HepG2 (cell line): ENCODE measurements around the gene DCTN3. TPM values are rescaled to one million over a fixed set of nuclear protein-coding genes. Genes with fewer than 3 reads are reported as not detected.

ENCODE experiments used
- ATF4 ChIP-seq, 2 experiments: fragments of 450-650 bp in 1 of 2; sonication (generic) in 1 of 2; formaldehyde crosslinking; IDR thresholded peaks; 2 replicates each; pipeline versions ENCODE4 v1.5.0 to v1.8.0; 2020 to 2022; ENCODE audit warnings: mild to moderate bottlenecking in 1 of 2, missing genetic modification reagents in 1 of 2
- BRCA1 ChIP-seq: sonication (generic); formaldehyde crosslinking; IDR thresholded peaks from 2 replicates; pipeline ENCODE4 v1.4.0; 2020; ENCODE audit warnings: missing genetic modification reagents
- CC2D1A ChIP-seq: sonication (generic); formaldehyde crosslinking; IDR thresholded peaks from 2 replicates; pipeline ENCODE4 v1.8.1; 2023; ENCODE audit warnings: mild to moderate bottlenecking, missing genetic modification reagents
- GTF3A ChIP-seq: sonication (generic); formaldehyde crosslinking; conservative IDR thresholded peaks from 2 replicates; pipeline ENCODE4 v1.4.0; 2020; ENCODE audit warnings: mild to moderate bottlenecking, missing genetic modification reagents
- KLF12 ChIP-seq: sonication (generic); formaldehyde crosslinking; IDR thresholded peaks from 2 replicates; pipeline ENCODE4 v1.4.0; 2020; ENCODE audit warnings: missing genetic modification reagents, borderline replicate concordance
- PREB ChIP-seq: sonication (generic); formaldehyde crosslinking; IDR thresholded peaks from 2 replicates; pipeline ENCODE4 v1.4.0; 2020; ENCODE audit warnings: missing genetic modification reagents
- PTBP1 ChIP-seq: fragments of 200-400 bp; formaldehyde crosslinking; IDR thresholded peaks from 2 replicates; pipeline ENCODE4 v1.6.1; 2018; ENCODE audit warnings: low read length, low read depth; ENCODE audit not compliant: poor library complexity, severe bottlenecking
- RERE ChIP-seq: IDR thresholded peaks from 2 replicates; pipeline ENCODE4 v1.6.1; 2016; ENCODE audit warnings: low read depth, missing genetic modification reagents, missing compliant biosample characterization
- SAFB2 ChIP-seq: sonication (generic); formaldehyde crosslinking; IDR thresholded peaks from 2 replicates; pipeline ENCODE4 v1.5.1; 2020; ENCODE audit warnings: missing genetic modification reagents, low read depth, mild to moderate bottlenecking, borderline replicate concordance
- ZKSCAN1 ChIP-seq: fragments of 150-350 bp; IDR thresholded peaks from 2 replicates; pipeline ENCODE4 v1.6.1; 2014; ENCODE audit warnings: low read length
- ZNF18 ChIP-seq: sonication (generic); formaldehyde crosslinking; IDR thresholded peaks from 2 replicates; pipeline ENCODE4 v1.8.0; 2022; ENCODE audit warnings: mild to moderate bottlenecking, missing genetic modification reagents; ENCODE audit not compliant: insufficient replicate concordance
- ZNF280D ChIP-seq: sonication (generic); formaldehyde crosslinking; IDR thresholded peaks from 2 replicates; pipeline ENCODE4 v1.5.1; 2020; ENCODE audit warnings: mild to moderate bottlenecking, missing genetic modification reagents
- ZNF530 ChIP-seq: sonication (generic); formaldehyde crosslinking; IDR thresholded peaks from 2 replicates; pipeline ENCODE4 v1.5.0; 2020; ENCODE audit warnings: low read depth, mild to moderate bottlenecking, missing genetic modification reagents
- ZNF572 ChIP-seq: sonication (generic); formaldehyde crosslinking; IDR thresholded peaks from 2 replicates; pipeline ENCODE4 v1.5.1; 2020; ENCODE audit warnings: mild to moderate bottlenecking, missing genetic modification reagents
- ZNF615 ChIP-seq: sonication (generic); formaldehyde crosslinking; IDR thresholded peaks from 2 replicates; pipeline ENCODE4 v1.5.0; 2020; ENCODE audit warnings: mild to moderate bottlenecking, missing genetic modification reagents, borderline replicate concordance
- polyA plus RNA-seq, 8 experiments: library from polyadenylated mRNA; depleted of rRNA in 3 of 8; stranded (reverse) in 7 of 8; unstranded in 1 of 8; fragments of >200 nt; fragmentation: Illumina TruSeq in 4 of 8; extraction: Trizol in 4 of 8; gene quantifications; 2 replicates each; pipeline versions ENCODE4 v1.2.1 to v1.2.3, GENCODE V29; 2011 to 2016; ENCODE audit warnings: low read depth in 4 of 8, missing spikeins in 1 of 8, mixed read lengths in 1 of 8; ENCODE audit not compliant: insufficient read depth in 1 of 8
- total RNA-seq, 5 experiments: library from RNA; depleted of rRNA; stranded (reverse); fragments of >200 nt; fragmentation: Illumina TruSeq; extraction: Trizol; gene quantifications; 2 replicates each; pipeline ENCODE4 v1.2.3, GENCODE V29; 2016; ENCODE audit warnings: low read depth in 1 of 5

DCTN3 gene
- total and polyA plus RNA-seq, 2 of the 13 experiments (the other 11 are each of a cell fraction or from before 2014, with no cell fraction given), result 27.4 to 34.5 TPM

- TF ChIP-seq ZNF615, result no peak
- TF ChIP-seq CC2D1A (CRISPR knock-in tag), result no peak
- no peak; the same call in 1 of the 2 replicates for TF ChIP-seq ZNF572 (CRISPR knock-in tag)
- 0 out of 4 replicates have a peak, but pooled peaks of 1 of the 2 experiments have one; percentile 4 for TF ChIP-seq ATF4 (CRISPR knock-in tag; IDR thresholded peaks at IDR 0.05)
- TF ChIP-seq ZKSCAN1, result no peak
- TF ChIP-seq GTF3A (CRISPR knock-in tag), result no peak
- TF ChIP-seq BRCA1 (CRISPR knock-in tag), result no peak; the same call in 1 of the 2 replicates
- TF ChIP-seq PREB (CRISPR knock-in tag), result no peak
- TF ChIP-seq KLF12, result peak; percentile 51; the same call in 1 of the 2 replicates
- TF ChIP-seq RERE (CRISPR knock-in tag), result 0 out of 2 replicates have a peak, but pooled peaks have one; percentile 38
- no peak for TF ChIP-seq ZNF18 (CRISPR knock-in tag)
- peak; percentile 86 for TF ChIP-seq SAFB2 (CRISPR knock-in tag)
- peak; percentile 41; the same call in 1 of the 2 replicates for TF ChIP-seq ZNF530 (CRISPR knock-in tag)
- TF ChIP-seq PTBP1, result no peak
- TF ChIP-seq ZNF280D, result peak; percentile 77
Measured at GRCh38 chr9:34646211-34647083, 26.2 kb upstream of the DCTN3 start, which contains the start of gene GALT (continued).
